Hepatocyte (in vitro differentiated cells): ENCODE results near the gene ZNF518A. TPM values are rescaled to one million over a fixed set of nuclear protein-coding genes. Genes with fewer than 3 reads are reported as not detected.

Source experiments
- DNase-seq: peaks from one replicate; pipeline ENCODE4 v3.0.0-alpha.2; 2016; ENCODE audit warnings: low spot score
- H2AFZ ChIP-seq: fragments of 200-600 bp; sonication (generic); 2 replicates; pipeline ENCODE4 v1.6.0; 2016; ENCODE audit warnings: antibody characterized with exemption, mild to moderate bottlenecking
- H3K27ac ChIP-seq: fragments of 200-600 bp; sonication (generic); 2 replicates; pipeline ENCODE4 v1.5.1; 2016; ENCODE audit warnings: mild to moderate bottlenecking
- H3K27me3 ChIP-seq: fragments of 200-600 bp; sonication (generic); 2 replicates; pipeline ENCODE4 v1.6.1; 2016
- H3K36me3 ChIP-seq: fragments of 200-600 bp; sonication (generic); replicated peaks from 2 replicates; pipeline ENCODE4 v1.5.1; 2016; ENCODE audit warnings: low read depth; ENCODE audit not compliant: insufficient read depth
- H3K4me1 ChIP-seq: fragments of 200-600 bp; sonication (generic); 2 replicates; pipeline ENCODE4 v1.5.1; 2016; ENCODE audit warnings: mild to moderate bottlenecking, moderate library complexity; ENCODE audit not compliant: insufficient read depth
- H3K4me2 ChIP-seq: fragments of 200-600 bp; sonication (generic); 2 replicates; pipeline ENCODE4 v1.6.0; 2016
- H3K4me3 ChIP-seq: fragments of 200-600 bp; sonication (generic); 2 replicates; pipeline ENCODE4 v1.5.1; 2016; ENCODE audit warnings: mild to moderate bottlenecking
- H3K79me2 ChIP-seq: fragments of 200-600 bp; sonication (generic); 2 replicates; pipeline ENCODE4 v1.6.0; 2017; ENCODE audit warnings: mild to moderate bottlenecking
- H3K9me2 ChIP-seq: fragments of 200-600 bp; sonication (generic); replicated peaks from 2 replicates; pipeline ENCODE4 v1.6.0; 2017; ENCODE audit warnings: mild to moderate bottlenecking; ENCODE audit not compliant: insufficient read depth
- H3K9me3 ChIP-seq: fragments of 200-600 bp; sonication (generic); 2 replicates; pipeline ENCODE4 v1.5.1; 2016; ENCODE audit warnings: low read depth, mild to moderate bottlenecking
- H4K20me1 ChIP-seq: fragments of 200-600 bp; sonication (generic); 2 replicates; pipeline ENCODE4 v1.6.0; 2016; ENCODE audit warnings: mild to moderate bottlenecking; ENCODE audit not compliant: insufficient read depth, poor library complexity, severe bottlenecking
- CTCF ChIP-seq: fragments of 200-600 bp; sonication (generic); IDR thresholded peaks from 2 replicates; pipeline ENCODE4 v1.5.1; 2016; ENCODE audit warnings: antibody characterized with exemption, mild to moderate bottlenecking; ENCODE audit not compliant: poor library complexity
- EZH2 ChIP-seq: fragments of 200-600 bp; sonication (generic); IDR thresholded peaks from 2 replicates; pipeline ENCODE4 v1.6.1; 2016; ENCODE audit warnings: antibody characterized with exemption, mild to moderate bottlenecking, borderline replicate concordance
- EZH2phosphoT487 ChIP-seq: fragments of 200-600 bp; sonication (generic); IDR thresholded peaks from one replicate; pipeline ENCODE4 v1.6.1; 2018; ENCODE audit warnings: antibody characterized with exemption, mild to moderate bottlenecking, low read depth, moderate library complexity; ENCODE audit not compliant: unreplicated experiment, severe bottlenecking
- WGBS: methylation state at CpG from one replicate; pipeline ENCODE4 v1.1.6; 2016; ENCODE audit warnings: low lambda C conversion rate; ENCODE audit errors: missing lambda C conversion rate; 5-methylcytosine and 5-hydroxymethylcytosine counted together
- polyA plus RNA-seq: library from polyadenylated mRNA; unstranded; fragments of >200 nt; fragmentation: Nextera tagmentation; extraction: Ambion mirVana; gene quantifications from 2 replicates; pipeline ENCODE4 v1.2.1, GENCODE V29; 2016
- total RNA-seq: library from RNA; depleted of rRNA; stranded (reverse); fragments of >200 nt; gene quantifications from 2 replicates; pipeline ENCODE4 v1.2.3, GENCODE V29; 2014

Gene ZNF518A
- total and polyA plus RNA-seq, 2 experiments from 2014 or later, result 16.2 to 26.0 TPM

GRCh38 chr10:96092999-96093767 lies 36.9 kb upstream of the ZNF518A start:
- Histone ChIP-seq H3K9me2 (no peaks in the 10 kb centered on the region), H3K27me3 (no peaks in the 10 kb centered on the region), H3K27ac (peak overlapping the region; percentile 21), H4K20me1 (no peaks in the 10 kb centered on the region), H2AFZ (no peak overlapping the region), H3K4me3 (no peak overlapping the region), H3K36me3 (no peaks in the 10 kb centered on the region), H3K9me3 (no peaks in the 10 kb centered on the region), H3K4me2 (no peak overlapping the region), H3K79me2 (no peaks in the 10 kb centered on the region), H3K4me1 (no peaks in the 10 kb centered on the region)
- whole genome bisulfite sequencing, result 94% methylated on average over 8 of the region's 8 CpGs
- DNase-seq, result no peak
- no peak for TF ChIP-seq EZH2phosphoT487

GRCh38 chr10:96093948-96094347 lies 36.1 kb upstream of the ZNF518A start:
- Histone ChIP-seq H3K27me3 (no peaks in the 10 kb centered on the region), H2AFZ (no peak overlapping the region), H4K20me1 (no peaks in the 10 kb centered on the region), H3K27ac (peak overlapping the region; percentile 21), H3K4me1 (no peaks in the 10 kb centered on the region), H3K36me3 (no peaks in the 10 kb centered on the region), H3K9me2 (no peaks in the 10 kb centered on the region), H3K79me2 (no peaks in the 10 kb centered on the region), H3K9me3 (no peaks in the 10 kb centered on the region), H3K4me3 (no peak overlapping the region), H3K4me2 (no peak overlapping the region)
- peak; percentile 19 for DNase-seq
- WGBS, result 51% methylated on average over 2 of the region's 2 CpGs
- TF ChIP-seq EZH2phosphoT487 (no peak), EZH2 (no peak), CTCF (no peak)

- 82% methylated on average over 1 of the region's 1 CpG for WGBS
- no peaks in the 10 kb centered on the region for H3K36me3 ChIP-seq
- no peaks in the 10 kb centered on the region for H3K27me3 ChIP-seq
- TF ChIP-seq CTCF (no peak), EZH2 (no peak), EZH2phosphoT487 (no peak)
- H3K4me2 ChIP-seq, result no peak overlapping the region
- no peaks in the 10 kb centered on the region for H3K9me2 ChIP-seq
- no peak overlapping the region for H3K4me3 ChIP-seq
- H3K79me2 ChIP-seq, result no peaks in the 10 kb centered on the region
- no peaks in the 10 kb centered on the region for H4K20me1 ChIP-seq
- no peak overlapping the region for H2AFZ ChIP-seq
- H3K27ac ChIP-seq, result no peak overlapping the region
- no peaks in the 10 kb centered on the region for H3K4me1 ChIP-seq
- DNase-seq, result no peak
- no peaks in the 10 kb centered on the region for H3K9me3 ChIP-seq
Observed at GRCh38 chr10:96096958-96097357, 33.1 kb upstream of the ZNF518A start.

GRCh38 chr10:96097865-96098264 lies 32.2 kb upstream of the ZNF518A start:
- WGBS, result 89% methylated on average over 3 of the region's 3 CpGs
- TF ChIP-seq EZH2, result no peak
- no peak for TF ChIP-seq CTCF
- TF ChIP-seq EZH2phosphoT487, result no peak

More at GRCh38 chr10:96097865-96098264, 32.2 kb upstream of the ZNF518A start:
- H3K9me3 ChIP-seq, result no peaks in the 10 kb centered on the region
- no peaks in the 10 kb centered on the region for H3K4me1 ChIP-seq
- H3K27ac ChIP-seq, result no peak overlapping the region
- DNase-seq, result no peak
- H3K4me2 ChIP-seq, result no peak overlapping the region
- no peak overlapping the region for H2AFZ ChIP-seq
- no peaks in the 10 kb centered on the region for H4K20me1 ChIP-seq
- no peaks in the 10 kb centered on the region for H3K27me3 ChIP-seq
- H3K79me2 ChIP-seq, result no peaks in the 10 kb centered on the region
- no peaks in the 10 kb centered on the region for H3K9me2 ChIP-seq
- H3K4me3 ChIP-seq, result no peak overlapping the region
- H3K36me3 ChIP-seq, result no peaks in the 10 kb centered on the region
